MG63 (cell line): ENCODE data around the gene GALNT17. TPM values are rescaled to one million over a fixed set of nuclear protein-coding genes. Genes with fewer than 3 reads are reported as not detected.
A peak's percentile ranks its signal among the peaks of the same experiment; 100 is the strongest.

Source experiments
- DNase-seq: peaks from one replicate; pipeline ENCODE4 v3.0.0-alpha.2; 2020
- H3K27me3 ChIP-seq: fragments of 250-450 bp; sonication (Bioruptor Pico); 2 replicates; pipeline ENCODE4 v1.5.1; 2020; ENCODE audit warnings: mild to moderate bottlenecking, moderate library complexity
- H3K36me3 ChIP-seq: fragments of 250-450 bp; sonication (Bioruptor Pico); 2 replicates; pipeline ENCODE4 v1.5.1; 2020; ENCODE audit warnings: mild to moderate bottlenecking, moderate library complexity
- H3K4me3 ChIP-seq: fragments of 250-450 bp; sonication (Bioruptor Pico); 2 replicates; pipeline ENCODE4 v1.5.1; 2020; ENCODE audit warnings: mild to moderate bottlenecking, moderate library complexity
- H3K9me3 ChIP-seq: fragments of 250-450 bp; sonication (Bioruptor Pico); 2 replicates; pipeline ENCODE4 v1.5.1; 2020; ENCODE audit warnings: mild to moderate bottlenecking, moderate library complexity
- total RNA-seq: library from RNA; depleted of rRNA; stranded (reverse); fragments of >200 nt; shearing (Covaris generic); gene quantifications from 2 replicates; pipeline ENCODE4 v1.2.3, GENCODE V29; 2014; ENCODE audit warnings: low replicate concordance

The GALNT17 gene
- total RNA-seq, 1 experiment from 2014 or later: 0.03 TPM

- H3K36me3 ChIP-seq: no peaks in the 10 kb centered on the region
- DNase-seq: no peak
- H3K27me3 ChIP-seq: no peaks in the 10 kb centered on the region
These were observed 341.0 kb downstream of the GALNT17 start for GRCh38 chr7:71472962-71473361.

GRCh38 chr7:71473366-71473967 lies 341.5 kb downstream of the GALNT17 start:
- Histone ChIP-seq H3K4me3 (no peak overlapping the region), H3K36me3 (no peaks in the 10 kb centered on the region), H3K27me3 (no peaks in the 10 kb centered on the region), H3K9me3 (no peaks in the 10 kb centered on the region)
- no peak for DNase-seq

More at GRCh38 chr7:71472962-71473361, 341.0 kb downstream of the GALNT17 start:
- Histone ChIP-seq H3K9me3 (no peaks in the 10 kb centered on the region), H3K4me3 (no peak overlapping the region)

DNA sequence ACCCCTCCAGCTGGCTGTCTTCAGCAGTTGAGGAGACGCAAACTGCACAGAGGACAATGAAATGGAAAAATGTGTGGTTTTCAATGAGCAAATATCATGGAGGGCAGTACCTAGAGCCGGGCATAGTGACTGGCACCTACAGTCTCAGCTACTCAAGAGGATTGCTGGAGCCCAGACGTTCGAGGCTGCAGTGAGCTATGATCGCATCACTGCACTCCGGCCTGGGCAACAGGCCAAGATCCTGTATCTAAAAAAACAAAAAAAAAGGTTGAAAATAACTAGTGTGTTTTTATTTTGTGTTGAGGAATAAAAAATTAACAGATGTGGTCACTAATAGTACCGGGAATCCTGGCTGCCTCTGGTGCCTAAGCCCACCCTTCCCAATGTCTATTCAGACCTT lies 345.5 kb downstream of the GALNT17 start:
- H3K9me3 ChIP-seq: no peaks in the 10 kb centered on the region
- H3K4me3 ChIP-seq: no peak overlapping the region
- H3K27me3 ChIP-seq: no peaks in the 10 kb centered on the region
- DNase-seq: no peak
- no peaks in the 10 kb centered on the region for H3K36me3 ChIP-seq

DNA sequence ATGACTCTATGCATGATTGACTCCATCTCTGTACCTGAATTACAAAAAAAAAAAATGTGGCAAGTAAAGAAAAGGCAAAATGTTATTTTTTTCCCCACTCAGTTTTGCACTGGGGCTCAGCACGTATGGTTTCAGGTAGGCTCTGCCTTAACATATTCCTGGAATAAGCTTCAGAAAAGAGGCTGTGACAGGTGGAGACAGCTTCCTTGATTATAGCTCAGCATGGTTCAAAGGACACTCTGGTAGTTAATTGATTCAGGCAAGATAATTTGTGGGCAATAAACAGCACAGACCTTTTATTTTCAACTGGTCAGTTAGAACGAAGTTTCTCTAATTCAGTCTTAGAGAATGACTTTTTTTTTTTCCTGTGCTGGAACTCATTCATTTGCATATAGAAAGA lies 347.3 kb downstream of the GALNT17 start:
- DNase-seq: no peak
- no peaks in the 10 kb centered on the region for H3K36me3 ChIP-seq
- no peak overlapping the region for H3K4me3 ChIP-seq
- H3K27me3 ChIP-seq: no peaks in the 10 kb centered on the region
- H3K9me3 ChIP-seq: no peaks in the 10 kb centered on the region

GRCh38 chr7:71480791-71481190 lies 348.8 kb downstream of the GALNT17 start:
- no peak overlapping the region for H3K4me3 ChIP-seq
- no peaks in the 10 kb centered on the region for H3K36me3 ChIP-seq
- DNase-seq: peak; percentile 30
- no peaks in the 10 kb centered on the region for H3K9me3 ChIP-seq
- no peaks in the 10 kb centered on the region for H3K27me3 ChIP-seq

GRCh38 chr7:71482284-71482683 lies 350.3 kb downstream of the GALNT17 start:
- no peak for DNase-seq

GRCh38 chr7:71484380-71484779 lies 352.4 kb downstream of the GALNT17 start:
- peak; percentile 27 for DNase-seq
- no peak overlapping the region for H3K4me3 ChIP-seq
- no peaks in the 10 kb centered on the region for H3K27me3 ChIP-seq
- H3K36me3 ChIP-seq: no peaks in the 10 kb centered on the region
- H3K9me3 ChIP-seq: no peaks in the 10 kb centered on the region

More at GRCh38 chr7:71482284-71482683, 350.3 kb downstream of the GALNT17 start:
- no peaks in the 10 kb centered on the region for H3K36me3 ChIP-seq
- no peak overlapping the region for H3K4me3 ChIP-seq
- no peaks in the 10 kb centered on the region for H3K27me3 ChIP-seq
- H3K9me3 ChIP-seq: no peaks in the 10 kb centered on the region

DNA sequence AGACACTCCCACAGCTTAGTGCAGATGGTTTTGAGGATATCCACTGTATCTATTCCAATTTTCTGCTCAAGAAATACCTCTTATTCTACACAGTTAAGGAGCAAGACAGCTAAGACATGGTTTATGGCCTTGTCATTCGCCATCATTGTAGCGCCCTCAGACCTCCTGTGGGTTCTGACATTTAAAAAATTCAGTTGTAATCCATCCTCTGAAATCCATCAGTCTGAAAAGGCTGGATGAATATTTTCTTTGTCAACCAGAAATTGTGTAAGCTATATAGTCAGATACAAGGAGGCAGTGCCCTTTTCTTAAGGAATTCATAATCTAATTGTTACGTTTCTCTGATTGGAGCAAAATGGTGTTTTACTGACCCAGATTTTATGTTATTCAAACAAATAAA lies 353.6 kb downstream of the GALNT17 start:
- no peak for DNase-seq
- no peaks in the 10 kb centered on the region for H3K9me3 ChIP-seq
- no peaks in the 10 kb centered on the region for H3K27me3 ChIP-seq
- H3K36me3 ChIP-seq: no peaks in the 10 kb centered on the region
- H3K4me3 ChIP-seq: no peak overlapping the region

DNA sequence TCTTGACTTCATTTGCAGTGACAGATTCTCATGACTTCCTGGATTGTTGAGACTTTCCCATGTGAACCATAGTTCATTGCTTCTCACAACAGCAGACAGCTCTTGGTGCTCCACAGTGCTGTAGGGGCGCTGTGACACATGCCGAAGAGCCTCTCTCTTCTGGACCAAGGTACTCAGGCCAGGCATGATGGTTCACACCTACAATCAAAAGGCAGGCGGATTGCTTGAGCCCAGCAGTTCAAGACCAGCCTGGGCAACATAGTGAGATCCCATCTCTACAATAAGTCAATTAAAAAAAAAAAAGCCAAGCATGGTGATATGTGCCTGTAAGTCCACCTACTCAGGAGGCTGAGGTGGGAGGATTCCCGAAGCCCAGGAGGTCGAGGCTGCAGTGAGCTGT lies 354.5 kb downstream of the GALNT17 start:
- Histone ChIP-seq H3K9me3 (no peaks in the 10 kb centered on the region), H3K36me3 (no peaks in the 10 kb centered on the region), H3K4me3 (no peak overlapping the region), H3K27me3 (no peaks in the 10 kb centered on the region)
- DNase-seq: no peak

DNA sequence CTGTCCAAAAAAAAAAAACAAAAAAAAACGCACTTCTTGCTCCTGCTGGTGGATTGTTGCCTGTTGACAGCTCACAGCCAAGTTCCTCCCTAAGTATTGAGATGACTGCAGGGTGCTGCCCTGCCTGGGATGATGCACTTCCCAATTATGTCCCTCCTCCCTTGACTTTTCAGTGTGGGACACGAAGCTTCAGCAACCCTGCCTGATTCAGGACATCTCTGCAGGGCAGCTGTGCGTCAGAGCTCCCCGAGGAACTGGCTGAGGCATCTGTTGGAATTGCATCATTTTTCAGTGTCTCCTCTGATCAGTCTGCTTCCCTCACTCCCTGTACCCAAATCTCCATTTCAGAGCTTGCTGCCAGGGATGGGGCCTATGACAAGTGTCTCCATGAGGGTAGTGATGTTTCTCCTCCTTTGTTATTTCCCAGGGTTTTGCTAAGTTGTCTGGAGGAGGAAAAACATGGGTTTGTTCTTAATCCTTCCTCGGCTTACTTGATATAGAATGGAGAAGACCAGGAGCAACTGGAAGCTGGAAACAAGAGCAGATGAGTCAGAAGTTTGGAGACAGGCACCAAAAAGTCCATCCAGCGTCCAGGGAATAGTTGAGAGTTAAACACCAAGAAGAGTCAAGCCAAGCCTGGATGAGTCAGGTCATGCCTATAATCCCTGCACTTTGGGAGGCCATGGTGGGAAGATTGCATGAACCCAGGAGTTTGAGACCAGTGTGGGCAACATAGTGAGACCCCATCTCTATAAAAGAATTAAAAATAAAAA lies 355.1 kb downstream of the GALNT17 start:
- H3K4me3 ChIP-seq: no peak overlapping the region
- H3K27me3 ChIP-seq: no peaks in the 10 kb centered on the region
- H3K9me3 ChIP-seq: no peaks in the 10 kb centered on the region
- DNase-seq: peak; percentile 90
- no peaks in the 10 kb centered on the region for H3K36me3 ChIP-seq

DNA sequence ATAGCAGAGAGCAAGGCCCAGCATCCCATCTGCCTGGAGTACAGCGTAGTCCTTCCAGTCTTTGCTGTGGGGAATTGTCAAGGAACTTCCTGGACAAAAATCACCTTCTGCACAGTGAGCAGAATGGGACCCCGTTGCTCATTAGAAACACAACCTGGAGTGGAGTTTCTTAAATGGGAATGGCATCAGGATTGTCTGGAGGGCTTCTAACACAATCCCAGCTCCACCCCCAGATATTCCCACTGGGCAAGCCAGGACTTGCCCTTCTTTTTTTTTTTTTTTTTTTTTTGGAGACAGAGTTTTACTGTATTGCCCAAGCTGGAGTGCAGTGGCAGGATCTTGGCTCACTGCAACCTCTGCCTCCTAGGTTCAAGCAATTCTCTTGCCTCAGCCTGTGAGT lies 356.4 kb downstream of the GALNT17 start:
- Histone ChIP-seq H3K9me3 (no peaks in the 10 kb centered on the region), H3K4me3 (no peak overlapping the region), H3K27me3 (no peaks in the 10 kb centered on the region), H3K36me3 (no peaks in the 10 kb centered on the region)
- DNase-seq: peak; percentile 21

GRCh38 chr7:71491336-71491735 lies 359.4 kb downstream of the GALNT17 start:
- no peak for DNase-seq
- Histone ChIP-seq H3K9me3 (no peaks in the 10 kb centered on the region), H3K27me3 (no peaks in the 10 kb centered on the region), H3K36me3 (no peaks in the 10 kb centered on the region), H3K4me3 (no peak overlapping the region)

GRCh38 chr7:71495828-71496227 lies 363.9 kb downstream of the GALNT17 start:
- no peak for DNase-seq
- no peaks in the 10 kb centered on the region for H3K27me3 ChIP-seq

DNA sequence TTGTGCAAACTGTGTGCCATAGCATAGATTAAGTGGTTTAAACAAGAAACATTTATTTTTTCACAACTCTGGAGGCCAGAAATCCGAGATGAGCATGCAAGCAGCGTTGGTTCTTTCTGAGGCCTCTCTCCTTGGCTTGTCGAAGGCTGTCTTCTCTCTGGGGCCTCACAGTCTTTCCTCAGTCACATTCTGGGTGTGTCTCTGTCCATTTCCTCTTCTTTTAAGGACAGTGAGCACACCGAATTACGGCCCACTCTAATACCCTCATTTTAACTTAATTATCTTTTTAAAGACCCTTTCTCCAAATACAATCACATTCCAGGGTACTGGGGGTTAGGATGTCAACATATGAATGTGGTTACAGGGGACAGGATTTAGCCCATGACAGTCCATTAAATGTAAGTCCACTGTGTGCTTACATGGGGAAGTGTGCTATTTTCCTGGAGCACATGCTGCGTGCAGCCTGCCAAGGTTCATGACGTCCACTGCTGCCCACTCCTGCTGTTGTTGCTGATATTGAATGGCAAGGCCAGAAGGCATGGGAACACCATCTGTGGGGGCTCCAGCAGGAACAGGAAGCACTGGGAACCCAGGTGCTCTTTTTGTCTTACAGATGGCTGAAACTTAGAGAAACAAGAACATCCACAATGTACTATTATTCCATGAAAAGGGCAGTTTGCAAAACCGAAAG lies 365.5 kb downstream of the GALNT17 start:
- Histone ChIP-seq H3K9me3 (no peaks in the 10 kb centered on the region), H3K4me3 (no peak overlapping the region), H3K36me3 (no peaks in the 10 kb centered on the region), H3K27me3 (no peaks in the 10 kb centered on the region)
- no peak for DNase-seq

More at GRCh38 chr7:71495828-71496227, 363.9 kb downstream of the GALNT17 start:
- H3K4me3 ChIP-seq: no peak overlapping the region
- H3K9me3 ChIP-seq: no peaks in the 10 kb centered on the region
- no peaks in the 10 kb centered on the region for H3K36me3 ChIP-seq

GRCh38 chr7:71498381-71498780 lies 366.4 kb downstream of the GALNT17 start:
- Histone ChIP-seq H3K27me3 (no peaks in the 10 kb centered on the region), H3K4me3 (no peak overlapping the region), H3K36me3 (no peaks in the 10 kb centered on the region), H3K9me3 (no peaks in the 10 kb centered on the region)
- no peak for DNase-seq

- no peaks in the 10 kb centered on the region for H3K9me3 ChIP-seq
- no peaks in the 10 kb centered on the region for H3K27me3 ChIP-seq
- H3K36me3 ChIP-seq: no peaks in the 10 kb centered on the region
- no peak overlapping the region for H3K4me3 ChIP-seq
- no peak for DNase-seq
These were observed 372.9 kb downstream of the GALNT17 start for GRCh38 chr7:71504697-71505441.

DNA sequence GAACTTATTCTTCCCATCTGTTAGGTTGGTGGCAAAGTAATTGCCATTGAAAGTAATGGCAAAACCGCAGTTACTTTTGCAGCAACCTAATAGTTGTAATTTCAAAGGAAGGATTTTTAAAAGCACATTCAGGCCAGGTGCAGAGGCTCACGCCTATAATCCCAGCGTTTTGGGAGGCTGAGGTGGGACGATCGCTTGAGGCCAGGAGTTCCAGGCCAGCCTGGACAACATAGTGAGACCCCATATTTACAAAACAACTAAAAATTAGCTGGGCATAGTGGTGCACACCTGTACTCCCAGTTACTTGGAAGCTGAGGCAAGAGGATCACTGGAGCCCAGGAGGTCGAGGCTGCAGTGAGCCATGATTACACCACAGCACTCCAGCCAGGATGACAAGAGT lies 374.9 kb downstream of the GALNT17 start:
- no peak overlapping the region for H3K4me3 ChIP-seq
- H3K27me3 ChIP-seq: no peaks in the 10 kb centered on the region
- no peaks in the 10 kb centered on the region for H3K9me3 ChIP-seq
- DNase-seq: no peak
- no peaks in the 10 kb centered on the region for H3K36me3 ChIP-seq
